LNCAP (cell line): ENCODE measurements around the gene FXYD3.

ENCODE experiments used
- CTCF ChIP-seq: fragments of 450-650 bp; IDR thresholded peaks from 2 replicates; pipeline ENCODE4 v1.5.1; 2017; ENCODE audit warnings: mild to moderate bottlenecking

Gene FXYD3

DNA sequence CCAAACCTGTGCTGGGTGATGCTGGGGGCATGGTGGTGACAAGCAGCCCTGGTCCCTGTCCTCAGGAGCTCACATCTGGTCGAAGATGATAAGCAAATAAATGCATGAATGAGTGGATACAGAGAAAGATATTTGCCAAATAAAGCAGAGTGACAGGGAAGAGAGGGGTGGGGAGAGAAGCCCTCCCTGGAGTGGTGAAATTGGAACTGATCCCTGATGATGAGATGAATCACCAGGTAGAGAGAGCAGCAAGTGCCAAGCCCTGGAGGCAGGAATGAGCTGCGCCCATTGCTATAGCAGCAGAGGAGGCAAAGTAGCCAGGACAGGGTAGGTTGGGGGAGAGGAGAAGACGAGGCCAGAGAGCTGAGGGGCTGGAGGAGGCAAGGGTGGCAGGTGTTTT lies 52.6 kb downstream of the FXYD3 start:
- TF ChIP-seq CTCF = no peak

- no peak for TF ChIP-seq CTCF
These were observed 53.8 kb downstream of the FXYD3 start for GRCh38 chr19:35169221-35169995.

DNA sequence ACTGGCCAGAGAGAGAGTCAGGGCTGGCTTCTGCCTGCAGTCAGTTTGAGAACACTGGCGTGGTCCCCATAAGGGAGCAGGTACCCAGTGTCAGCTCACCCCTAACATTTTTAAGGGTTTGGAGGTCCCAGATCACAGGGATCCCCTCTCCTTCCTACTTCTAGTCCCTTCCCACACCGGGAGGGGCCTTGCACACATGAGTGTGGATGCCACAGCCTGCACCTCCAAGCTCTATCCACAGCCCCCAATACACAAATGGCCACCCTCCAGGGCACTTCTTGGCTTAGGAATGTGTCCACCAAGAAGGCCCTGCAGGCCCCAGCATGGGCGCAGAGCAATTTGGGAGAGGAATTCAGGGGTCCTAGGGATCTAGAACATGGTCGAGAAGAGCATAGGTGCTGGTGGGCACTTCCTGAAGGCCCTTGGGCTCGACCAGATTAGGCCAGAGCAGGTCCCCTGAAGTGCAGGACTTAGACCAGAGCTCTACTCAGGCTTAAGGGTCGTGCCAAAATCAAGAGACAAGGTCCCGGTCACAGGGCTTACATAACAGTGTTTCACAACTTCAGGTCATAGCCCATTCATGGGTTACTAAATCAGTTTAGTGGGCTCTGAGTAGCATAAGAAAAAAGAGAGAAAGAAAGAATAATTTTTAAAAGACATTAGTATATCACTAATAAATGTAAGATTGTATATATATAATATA lies 54.9 kb downstream of the FXYD3 start:
- no peak for TF ChIP-seq CTCF

DNA sequence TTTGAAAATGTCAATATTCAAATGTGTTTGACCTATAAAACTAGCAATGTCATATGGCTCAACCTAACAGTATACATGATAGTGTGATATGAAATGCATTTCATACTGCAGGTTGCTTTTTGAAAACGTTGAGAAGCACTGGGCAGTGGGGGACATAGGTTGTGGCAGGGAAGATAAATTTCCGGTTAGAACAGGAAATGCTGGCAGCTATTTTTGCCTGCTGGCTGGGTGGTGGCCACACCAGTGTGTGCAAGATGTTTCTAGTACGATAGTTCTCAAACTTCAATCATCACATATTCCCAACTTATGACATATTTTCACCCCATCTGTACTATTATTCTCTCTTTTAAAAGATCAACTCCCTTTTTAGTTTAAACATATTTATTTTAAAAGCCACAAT lies 56.1 kb downstream of the FXYD3 start:
- no peak for TF ChIP-seq CTCF
